K562 (cell line): Measurements from ENCODE around the gene OSGEPL1. TPM values are rescaled to one million over a fixed set of nuclear protein-coding genes. Genes with fewer than 3 reads are reported as not detected.
A peak's percentile ranks its signal among the peaks of the same experiment; 100 is the strongest.

Source experiments
- ATAC-seq: fragments of 200-7000 bp; cut with Tn5 transposase; 3 replicates; pipeline ENCODE4 v1.9.1; 2020; ENCODE audit warnings: moderate library complexity
- BruUV-seq: library from RNA; stranded (reverse); fragments of 400-500 nt; replicated peaks from 2 replicates; lab custom pipeline; 2021; lab: Mats Ljungman, UMichigan
- CTCF ChIA-PET: fragments of 300-600 bp; formaldehyde crosslinking; extraction: SDS; loops from one replicate; lab custom pipeline; 2021; ENCODE audit warnings: low intra/inter-chr PET ratio; lab: Yijun Ruan, JAX
- POLR2A ChIA-PET: fragments of 300-600, 350-650 bp; sonication (Branson Sonifier 250); formaldehyde crosslinking; extraction: SDS; loops from one replicate; lab custom pipeline; 2021; ENCODE audit warnings: antibody characterized with exemption, inconsistent platforms; lab: Yijun Ruan, JAX
- DNase-seq, 4 experiments: peaks; one replicate each; pipeline versions ENCODE4 v3.0.0 to v3.0.0-alpha.2; 2011 to 2018; ENCODE audit warnings: low spot score in 3 of 4, mixed read lengths in 3 of 4; ENCODE audit errors: extremely low read depth in 1 of 4
- FAIRE-seq: peaks from 2 replicates; lab custom pipeline; 2011; peaks lifted over from hg19 to GRCh38; lab: Jason Lieb, UNC
- H2AFZ ChIP-seq: 2 replicates; pipeline ENCODE4 v1.6.0; 2011; ENCODE audit warnings: low read depth, low read length, control low read depth, inconsistent platforms
- H3K27ac ChIP-seq: fragments of 200-600 bp; 3 replicates; pipeline ENCODE4 v1.8.0; 2011; ENCODE audit warnings: low read depth, mild to moderate bottlenecking, control low read depth, inconsistent platforms, low read length, moderate library complexity, mixed read lengths; ENCODE audit errors: extremely low read depth
- H3K27me3 ChIP-seq, 2 experiments: fragments of 300-600 bp in 1 of 2; 2 replicates in 1 of 2; 3 replicates in 1 of 2; pipeline versions ENCODE4 v1.6.0 to v1.8.0; 2011; ENCODE audit warnings: inconsistent platforms in 2 of 2, low read length in 2 of 2, mild to moderate bottlenecking in 1 of 2, mixed read lengths in 1 of 2, moderate library complexity in 1 of 2; ENCODE audit not compliant: control insufficient read depth in 2 of 2, insufficient read depth in 2 of 2
- H3K36me3 ChIP-seq: fragments of 300-600 bp; 3 replicates; pipeline ENCODE4 v1.8.0; 2011; ENCODE audit warnings: mild to moderate bottlenecking, low read length, inconsistent platforms; ENCODE audit not compliant: control insufficient read depth, insufficient read depth
- H3K4me1 ChIP-seq, 2 experiments: fragments of 200-600 bp in 1 of 2; replicated peaks in 1 of 2; 2 replicates in 1 of 2; 3 replicates in 1 of 2; pipeline versions ENCODE4 v1.5.1 to v1.8.0; 2011; ENCODE audit warnings: inconsistent platforms in 2 of 2, low read length in 2 of 2, mild to moderate bottlenecking in 1 of 2, mixed read lengths in 1 of 2, moderate library complexity in 1 of 2; ENCODE audit not compliant: control insufficient read depth in 2 of 2, insufficient read depth in 2 of 2
- H3K4me2 ChIP-seq: 2 replicates; pipeline ENCODE4 v1.6.1; 2011; ENCODE audit warnings: low read length, control low read depth, inconsistent platforms, mixed read lengths; ENCODE audit not compliant: insufficient read depth
- H3K4me3 ChIP-seq: fragments of 200-600 bp; sonication (generic), shearing (Covaris generic); 2 replicates; pipeline ENCODE4 v1.5.1; 2016; ENCODE audit warnings: control low read depth, inconsistent platforms
- H3K79me2 ChIP-seq: fragments of 200-600 bp; 3 replicates; pipeline ENCODE4 v1.8.0; 2011; ENCODE audit warnings: low read length, inconsistent platforms; ENCODE audit not compliant: control insufficient read depth, insufficient read depth
- H3K9ac ChIP-seq, 2 experiments: 2 replicates each; pipeline versions ENCODE4 v1.6.0 to v1.6.1; 2011; ENCODE audit warnings: low read depth in 2 of 2, low read length in 2 of 2, control low read depth in 1 of 2, inconsistent platforms in 1 of 2, mild to moderate bottlenecking in 1 of 2, mixed read lengths in 1 of 2; ENCODE audit not compliant: insufficient read depth in 1 of 2
- H3K9me1 ChIP-seq: one replicate; pipeline ENCODE4 v1.6.0; 2011; ENCODE audit warnings: inconsistent platforms, mild to moderate bottlenecking, low read length, moderate library complexity; ENCODE audit not compliant: control insufficient read depth, insufficient read depth
- H3K9me3 ChIP-seq: replicated peaks from 2 replicates; pipeline ENCODE4 v1.5.1; 2011; ENCODE audit warnings: low read depth, low read length, inconsistent platforms; ENCODE audit not compliant: control insufficient read depth, insufficient read depth
- H4K20me1 ChIP-seq: replicated peaks from 2 replicates; pipeline ENCODE4 v1.6.1; 2011; ENCODE audit warnings: low read length, inconsistent platforms, mixed read lengths; ENCODE audit not compliant: control insufficient read depth, insufficient read depth
- C11orf30 ChIP-seq: fragments of 450-650 bp; IDR thresholded peaks from 2 replicates; pipeline ENCODE4 v1.6.1; 2016; ENCODE audit warnings: low read depth, mild to moderate bottlenecking
- CEBPB ChIP-seq: fragments of 450-650 bp; IDR thresholded peaks from 2 replicates; pipeline ENCODE4 v1.6.1; 2016; ENCODE audit warnings: missing genetic modification characterization, missing compliant biosample characterization
- CEBPG ChIP-seq, 3 experiments: fragments of 200-800 bp in 1 of 3; sonication (Bioruptor generic) in 1 of 3; sonication (generic) in 1 of 3; formaldehyde crosslinking in 1 of 3; IDR thresholded peaks in 2 of 3; conservative IDR thresholded peaks in 1 of 3; 2 replicates each; pipeline versions ENCODE4 v1.6.1 to v1.8.0; 2016 to 2022; ENCODE audit warnings: missing compliant biosample characterization in 2 of 3, missing genetic modification characterization in 2 of 3, mild to moderate bottlenecking in 1 of 3, missing genetic modification reagents in 1 of 3
- MAFF ChIP-seq: IDR thresholded peaks from 2 replicates; pipeline ENCODE4 v1.6.1; 2012; ENCODE audit warnings: low read length, improper control_type of control experiment
- MAFG ChIP-seq: fragments of 450-650 bp; conservative IDR thresholded peaks from 2 replicates; pipeline ENCODE4 v1.6.1; 2016; ENCODE audit warnings: missing genetic modification characterization, missing compliant biosample characterization
- MAFK ChIP-seq: IDR thresholded peaks from 2 replicates; pipeline ENCODE4 v1.6.1; 2011; ENCODE audit warnings: low read length, improper control_type of control experiment
- TEAD2 ChIP-seq: fragments of 450-650 bp; IDR thresholded peaks from 2 replicates; pipeline ENCODE4 v1.6.1; 2016; ENCODE audit warnings: missing genetic modification characterization, control low read depth, missing compliant biosample characterization
- U2AF1 ChIP-seq: fragments of 200-400 bp; formaldehyde crosslinking; optimal IDR thresholded peaks from 2 replicates; pipeline ENCODE3; 2017; ENCODE audit warnings: mild to moderate bottlenecking, low read depth, low read length, moderate library complexity
- ZFP1 ChIP-seq: fragments of 450-650 bp; formaldehyde crosslinking; IDR thresholded peaks from 2 replicates; pipeline ENCODE4 v1.4.0; 2020; ENCODE audit warnings: mild to moderate bottlenecking, mixed read lengths
- ZNF316 ChIP-seq: fragments of 450-650 bp; IDR thresholded peaks from 2 replicates; pipeline ENCODE4 v1.6.1; 2016
- WGBS: fragments of 100-300 bp; shearing (Covaris generic); methylation state at CpG from one replicate; pipeline ENCODE4 v1.1.6; 2016; ENCODE audit warnings: low coverage, mixed read lengths; ENCODE audit not compliant: insufficient coverage; ENCODE audit errors: missing lambda C conversion rate; 5-methylcytosine and 5-hydroxymethylcytosine counted together
- in situ Hi-C: fragments of 300-500 bp; cut with MboI; formaldehyde crosslinking; loops from 4 replicates; pipeline ENCODE4 v1.15.0; 2018; ENCODE audit warnings: inconsistent platforms, mixed read lengths
- intact Hi-C: fragments of 100-400 bp; cut with micrococcal nuclease; formaldehyde crosslinking; loops from 2 replicates; pipeline ENCODE4 v1.14.2; 2022
- polyA plus RNA-seq, 8 experiments: library from polyadenylated mRNA; depleted of rRNA in 4 of 8; stranded (reverse) in 5 of 8; unstranded in 3 of 8; fragments of >200 nt; fragmentation: Nextera tagmentation in 2 of 8; fragmentation: Illumina TruSeq in 1 of 8; extraction: Ambion mirVana in 2 of 8; extraction: Trizol in 1 of 8; gene quantifications; 2 replicates each; pipeline versions ENCODE4 v1.2.1 to v1.2.3, GENCODE V29; 2011 to 2014; ENCODE audit warnings: inconsistent platforms in 1 of 8, missing spikeins in 1 of 8
- total RNA-seq, 7 experiments: library from RNA; depleted of rRNA in 6 of 7; stranded (reverse); fragments of >200 nt in 6 of 7; fragmentation: Illumina TruSeq in 2 of 7; extraction: Trizol in 2 of 7; gene quantifications; 2 replicates each; pipeline versions ENCODE4 v1.2.1 to v1.2.3, GENCODE V29; 2011 to 2021; ENCODE audit warnings: low replicate concordance in 1 of 7

The OSGEPL1 gene
- total and polyA plus RNA-seq, 9 of the 15 experiments (the other 6 are each of a cell fraction or from before 2014, with no cell fraction given), result 2.5 to 10.8 (median 6.5) TPM

- Histone ChIP-seq H3K4me3 (peak overlapping the region; percentile 75; the same call in 1 of the 2 replicates), H3K9me3 (no peaks in the 10 kb centered on the region), H3K27me3 (no peaks in the 10 kb centered on the region), H3K9me1 (no peaks in the 10 kb centered on the region), H3K9ac (peak overlapping the region in 1 of 2 experiments; percentile 84; a peak in 1 of 4 replicates), H2AFZ (no peak overlapping the region), H3K4me1 (peaks cover 6 to 10% of the 10 kb centered on the region in 2 experiments; a peak in 3 of 5 replicates), H3K36me3 (peaks cover 51% of the 10 kb centered on the region), H4K20me1 (no peaks in the 10 kb centered on the region), H3K79me2 (peaks cover 70% of the 10 kb centered on the region), H3K27ac (peak overlapping the region; percentile 20; the same call in 1 of the 3 replicates), H3K4me2 (peak overlapping the region; percentile 94)
- FAIRE-seq (peak; percentile 55), DNase-seq (no peak), ATAC-seq (no peak)
- in situ Hi-C loops, result no loop called here
- no TSS peak for BruUV-seq
- ChIA-PET POLR2A (no interaction called here), CTCF (no interaction called here)
- 36% methylated on average over 4 of the region's 4 CpGs for WGBS
- TF ChIP-seq MAFK (peak; percentile 29; the same call in 1 of the 2 replicates), CEBPG (CRISPR knock-in tag; IDR thresholded peaks at IDR 0.05) (0 out of 2 replicates have a peak, but pooled peaks have one; percentile 10), CEBPG (tag; conservative IDR thresholded peaks at IDR 0.05 in 1 of 2, IDR thresholded peaks at IDR 0.05 in 1 of 2) (peak; percentile 37 to 75; a peak in 3 of 4 replicates), U2AF1 (no peak), TEAD2 (tag) (no peak), CEBPB (peak; percentile 87), ZFP1 (CRISPR knock-in tag) (no peak), C11orf30 (peak; percentile 69), MAFF (0 out of 2 replicates have a peak, but pooled peaks have one; percentile 14), ZNF316 (peak; percentile 74), MAFG (tag) (peak; percentile 59)
- intact Hi-C loops, result loop anchor here (10.0 kb wide), 1 partner anchor 403 kb away; a partner anchor contains a TSS
Measured at GRCh38 chr2:189782221-189782671, 19.7 kb upstream of the OSGEPL1 start.
